Glutamatergic neuron (in vitro differentiated cells): Measurements from ENCODE around the gene STARD13. TPM values are rescaled to one million over a fixed set of nuclear protein-coding genes. Genes with fewer than 3 reads are reported as not detected.

ENCODE experiments used
- DNase-seq: peaks from one replicate; pipeline ENCODE4 v3.0.0; 2022
- H3K27ac Mint-ChIP-seq: one replicate; pipeline ENCODE4 v1.8.0; 2020; ENCODE audit warnings: mild to moderate bottlenecking, mixed read lengths, inconsistent platforms; ENCODE audit not compliant: unreplicated experiment
- H3K27me3 Mint-ChIP-seq: one replicate; pipeline ENCODE4 v1.8.0; 2020; ENCODE audit warnings: mild to moderate bottlenecking, moderate library complexity, mixed read lengths, inconsistent platforms; ENCODE audit not compliant: unreplicated experiment
- H3K36me3 Mint-ChIP-seq: one replicate; pipeline ENCODE4 v1.8.0; 2020; ENCODE audit warnings: mild to moderate bottlenecking, mixed read lengths, inconsistent platforms; ENCODE audit not compliant: unreplicated experiment
- H3K4me1 Mint-ChIP-seq: one replicate; pipeline ENCODE4 v1.8.0; 2020; ENCODE audit warnings: mild to moderate bottlenecking, low read depth, mixed read lengths, inconsistent platforms; ENCODE audit not compliant: unreplicated experiment
- H3K4me3 Mint-ChIP-seq: one replicate; pipeline ENCODE4 v1.8.0; 2020; ENCODE audit warnings: mild to moderate bottlenecking, mixed read lengths, inconsistent platforms; ENCODE audit not compliant: unreplicated experiment
- H3K9me3 Mint-ChIP-seq: one replicate; pipeline ENCODE4 v1.8.0; 2020; ENCODE audit warnings: mild to moderate bottlenecking, moderate library complexity, mixed read lengths, inconsistent platforms; ENCODE audit not compliant: unreplicated experiment
- CTCF ChIP-seq: fragments of 200-600 bp; sonication (generic); IDR thresholded peaks from one replicate; pipeline ENCODE4 v1.5.0; 2021; ENCODE audit not compliant: partially characterized antibody, unreplicated experiment
- total RNA-seq: library from RNA; stranded (reverse); fragmentation: NEBNext Ultra II Directional; extraction: Animal tissue kit (Norgen Biotek cat#: 25700); gene quantifications from one replicate; pipeline ENCODE4 v1.2.1, GENCODE V29; 2021; ENCODE audit not compliant: unreplicated experiment

The STARD13 gene
- total RNA-seq, 1 donor from 2014 or later, result 36.4 TPM

DNA sequence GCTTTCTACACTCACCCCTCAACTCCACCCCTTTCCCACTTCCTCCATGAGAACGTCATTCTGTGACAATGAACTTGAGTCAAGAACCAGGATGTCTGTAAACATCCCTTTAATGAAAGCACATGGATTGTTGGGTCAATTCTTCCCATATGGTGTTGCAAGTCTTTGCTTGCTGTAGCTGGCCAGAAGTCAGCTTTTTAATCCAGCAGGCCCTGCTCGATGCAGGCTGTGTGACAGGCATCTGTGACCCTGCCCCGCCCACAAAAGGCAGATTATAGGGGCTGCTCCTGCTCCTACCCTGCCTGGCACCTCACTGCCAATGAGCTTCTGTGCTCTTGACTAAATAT is 78.0 kb downstream of the STARD13 start:
- H3K27me3 Mint-ChIP-seq, result peaks cover 7% of the 10 kb centered on the region
- peaks cover 1% of the 10 kb centered on the region for H3K36me3 Mint-ChIP-seq
- peak overlapping the region; percentile 88 for H3K27ac Mint-ChIP-seq
- H3K4me3 Mint-ChIP-seq, result peak overlapping the region; percentile 45
- H3K4me1 Mint-ChIP-seq, result peaks cover 51% of the 10 kb centered on the region
- peaks cover 14% of the 10 kb centered on the region for H3K9me3 Mint-ChIP-seq
- TF ChIP-seq CTCF, result no peak
- DNase-seq, result peak; percentile 52

DNA sequence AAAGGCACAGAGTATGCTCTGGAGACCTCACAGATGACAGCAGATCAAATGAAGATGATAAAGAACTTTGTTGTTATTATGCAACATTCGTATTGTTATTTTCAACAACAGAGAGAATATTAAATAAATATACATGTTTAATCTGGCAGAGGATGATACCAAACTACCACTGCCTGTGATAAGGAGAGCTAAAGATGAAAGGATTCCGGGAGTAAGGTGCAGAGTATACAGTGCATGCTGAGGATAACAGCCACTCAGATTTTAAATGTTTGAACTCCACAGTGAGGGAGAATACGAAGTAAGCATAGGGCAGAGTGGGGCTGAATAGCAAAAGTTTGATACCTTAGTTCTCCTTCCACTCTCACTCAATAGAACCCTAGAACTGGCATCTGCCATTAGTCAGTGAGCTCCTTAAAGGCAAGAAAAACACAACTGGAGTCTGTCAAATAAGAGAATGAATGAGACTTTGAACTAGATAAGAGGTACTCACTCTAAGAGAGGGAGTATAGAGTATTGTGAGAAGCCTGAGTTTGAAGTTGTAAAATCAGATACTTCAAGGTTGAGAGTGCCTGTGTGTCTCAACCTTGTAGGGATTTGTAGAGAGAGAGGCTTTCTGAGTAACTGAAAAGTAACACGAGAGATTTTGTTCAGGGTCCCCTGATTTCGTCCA is 78.5 kb downstream of the STARD13 start:
- Mint-ChIP-seq H3K4me3 (peak overlapping the region; percentile 51), H3K36me3 (peaks cover 7% of the 10 kb centered on the region), H3K9me3 (peaks cover 14% of the 10 kb centered on the region), H3K4me1 (peaks cover 56% of the 10 kb centered on the region), H3K27ac (peak overlapping the region; percentile 88), H3K27me3 (peaks cover 7% of the 10 kb centered on the region)
- no peak for TF ChIP-seq CTCF
- no peak for DNase-seq

- Mint-ChIP-seq H3K4me1 (peaks cover 58% of the 10 kb centered on the region), H3K9me3 (peaks cover 14% of the 10 kb centered on the region), H3K27ac (peak overlapping the region; percentile 100), H3K36me3 (peaks cover 7% of the 10 kb centered on the region), H3K4me3 (peak overlapping the region; percentile 99), H3K27me3 (peaks cover 7% of the 10 kb centered on the region)
- no peak for DNase-seq
- no peak for TF ChIP-seq CTCF
These were observed 79.1 kb downstream of the STARD13 start for GRCh38 chr13:33206425-33206824.

DNA sequence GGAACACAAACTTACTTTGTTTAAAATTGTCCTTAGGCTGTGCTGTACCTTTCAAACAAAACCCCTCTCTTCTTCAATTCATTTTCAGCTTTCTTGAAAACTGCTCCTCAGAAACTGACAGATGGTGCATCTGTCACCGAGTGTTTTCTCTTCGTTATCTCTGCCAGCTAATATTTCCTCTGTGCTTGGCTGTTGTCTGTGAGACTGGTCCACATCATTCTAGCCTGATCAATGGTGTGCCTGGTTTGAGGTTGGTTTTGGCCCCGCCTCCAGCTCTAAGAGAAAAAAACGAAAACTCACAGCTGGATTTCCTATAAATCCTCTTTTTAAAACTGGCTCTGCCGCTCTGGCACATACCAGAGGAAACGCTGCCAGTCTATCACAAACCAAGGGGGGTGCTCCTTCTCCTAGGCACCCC is 79.7 kb downstream of the STARD13 start:
- peaks cover 14% of the 10 kb centered on the region for H3K9me3 Mint-ChIP-seq
- H3K27ac Mint-ChIP-seq, result peak overlapping the region; percentile 100
- peaks cover 58% of the 10 kb centered on the region for H3K4me1 Mint-ChIP-seq
- DNase-seq, result no peak
- no peak for TF ChIP-seq CTCF
- peak overlapping the region; percentile 99 for H3K4me3 Mint-ChIP-seq
- H3K27me3 Mint-ChIP-seq, result peaks cover 7% of the 10 kb centered on the region
- peaks cover 7% of the 10 kb centered on the region for H3K36me3 Mint-ChIP-seq

GRCh38 chr13:33205224-33205623 is 80.3 kb downstream of the STARD13 start:
- Mint-ChIP-seq H3K27ac (peak overlapping the region; percentile 100), H3K9me3 (peaks cover 14% of the 10 kb centered on the region), H3K27me3 (peaks cover 7% of the 10 kb centered on the region), H3K36me3 (peaks cover 7% of the 10 kb centered on the region), H3K4me1 (peaks cover 58% of the 10 kb centered on the region), H3K4me3 (peak overlapping the region; percentile 99)
- DNase-seq, result no peak
- no peak for TF ChIP-seq CTCF
